CD1c-positive myeloid dendritic cell (primary cell): ENCODE results near the gene DFFA.
"Not testable (repeated sequence)": the region's sequence is repeated elsewhere in the genome, so short reads cannot be mapped to it uniquely, and the experiment has no call there.

Source experiments
- DNase-seq: peaks from one replicate; pipeline ENCODE4 v3.0.0-alpha.2; 2016; ENCODE audit errors: extremely low spot score

The DFFA gene

GRCh38 chr1:10506046-10506676 is 33.8 kb upstream of the DFFA start:
- DNase-seq, result not testable (repeated sequence)

DNA sequence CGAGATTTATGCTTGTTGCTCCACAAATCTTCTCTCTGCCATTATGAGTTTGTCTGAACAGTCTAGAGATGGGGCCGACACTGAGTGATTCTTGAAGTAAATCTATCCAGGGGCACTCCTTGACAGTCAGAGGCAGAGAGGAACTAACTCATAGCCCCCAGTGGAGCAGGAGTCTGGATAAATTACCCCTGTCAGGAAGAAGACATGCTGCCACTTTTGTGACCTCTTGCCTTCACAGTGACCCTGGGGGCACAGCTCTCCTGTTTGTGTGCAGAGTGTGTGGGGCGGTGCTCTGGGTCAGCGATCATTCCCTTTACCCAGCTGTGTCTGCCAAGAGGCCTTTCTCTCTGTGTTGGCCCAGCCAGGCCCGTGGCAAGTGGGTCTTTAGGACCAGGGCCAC is 31.9 kb upstream of the DFFA start:
- DNase-seq, result no peak

DNA sequence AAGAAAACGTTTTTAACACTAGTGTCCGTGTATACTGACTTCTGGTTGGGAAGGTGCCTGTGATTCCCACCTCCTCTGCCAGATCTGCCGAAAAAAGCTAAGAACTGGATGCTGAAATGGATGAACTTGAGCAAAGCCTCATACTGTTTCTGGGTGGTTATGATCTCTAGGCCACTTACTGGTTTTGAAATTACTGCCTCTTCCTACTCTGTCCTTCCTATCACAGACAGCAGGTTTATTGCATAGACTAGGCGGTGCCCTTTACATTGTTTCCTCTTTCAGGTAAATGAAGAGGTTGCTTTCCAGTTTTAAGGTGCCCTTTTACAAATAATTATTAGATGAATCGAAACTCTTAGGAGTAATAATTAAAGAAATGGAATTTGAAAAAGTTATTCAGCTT is 29.9 kb upstream of the DFFA start:
- DNase-seq, result no peak

GRCh38 chr1:10498231-10498630 is 25.9 kb upstream of the DFFA start:
- no peak for DNase-seq

- no peak for DNase-seq
Observed at GRCh38 chr1:10497109-10497508, 24.8 kb upstream of the DFFA start.

DNA sequence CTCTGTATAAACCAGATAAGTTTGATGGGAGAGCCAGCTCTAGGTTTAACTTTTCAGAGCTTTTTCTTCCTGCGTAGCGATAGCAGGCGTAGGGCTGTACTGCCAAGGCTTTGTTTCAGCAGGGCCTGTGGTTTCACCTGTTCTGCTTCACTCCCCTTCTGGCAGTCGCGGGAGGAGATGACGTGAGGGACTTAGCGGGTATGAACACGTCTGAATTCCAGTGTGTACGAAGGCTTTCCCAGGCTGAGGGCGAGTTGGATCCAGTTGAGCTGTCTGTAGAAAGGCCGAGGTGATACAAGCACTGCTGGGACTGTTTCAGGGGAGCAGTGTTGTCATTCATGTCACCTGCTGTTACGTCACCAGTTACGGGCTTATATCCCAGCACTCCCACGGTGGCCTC is 23.6 kb upstream of the DFFA start:
- DNase-seq, result no peak

DNA sequence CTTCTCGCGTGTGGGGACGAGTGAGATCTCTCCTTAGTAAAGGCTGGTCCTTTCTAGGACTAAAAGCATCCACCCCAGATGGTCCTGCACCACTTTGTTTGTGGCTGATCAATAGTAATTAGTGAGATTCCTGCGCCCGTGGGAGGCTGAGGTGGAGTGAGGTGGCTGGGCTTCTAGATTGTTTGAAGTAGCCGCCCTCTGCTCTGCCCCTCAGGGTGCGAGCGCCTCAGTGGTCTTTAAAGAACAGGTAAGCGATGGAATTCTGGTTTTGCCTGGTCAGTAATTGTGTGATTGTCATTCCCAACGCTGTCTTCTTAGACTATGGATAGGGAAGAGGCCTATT is 23.1 kb upstream of the DFFA start:
- no peak for DNase-seq

DNA sequence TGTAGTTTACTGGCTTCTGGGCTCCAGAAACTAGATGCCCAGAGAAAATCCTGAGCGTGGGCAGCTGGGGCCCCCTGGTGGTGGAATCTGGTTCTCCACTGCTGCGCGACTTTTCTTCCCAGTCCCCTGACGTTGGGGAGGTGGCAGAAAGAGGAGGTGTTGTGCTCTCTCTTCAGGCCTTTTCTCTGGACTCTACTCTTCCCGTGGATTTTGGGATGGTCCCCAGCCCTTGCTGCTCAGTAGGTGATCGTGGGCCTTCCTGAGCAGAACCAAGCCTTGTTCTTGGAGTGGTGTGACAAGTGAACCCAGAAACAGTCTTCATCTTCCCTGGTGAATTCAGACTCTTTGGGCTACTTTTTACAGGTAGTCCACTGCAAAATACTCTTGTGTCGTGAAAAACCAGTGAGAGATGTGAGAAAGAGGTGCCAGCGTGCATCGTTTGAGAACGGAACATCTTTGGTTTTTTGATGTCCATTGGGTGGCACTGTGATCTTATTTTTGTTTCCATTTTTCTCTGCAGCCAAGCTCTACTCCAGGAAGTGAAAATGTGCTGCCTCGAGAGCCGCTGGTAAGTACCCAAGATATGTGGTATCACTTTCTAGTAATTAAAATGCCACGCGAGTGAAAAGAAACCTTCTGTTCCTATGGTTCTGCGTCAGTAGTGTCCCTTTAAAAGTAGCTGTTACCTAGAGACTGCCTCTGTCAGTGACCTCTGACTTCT is 22.6 kb upstream of the DFFA start:
- DNase-seq, result peak; percentile 80

DNA sequence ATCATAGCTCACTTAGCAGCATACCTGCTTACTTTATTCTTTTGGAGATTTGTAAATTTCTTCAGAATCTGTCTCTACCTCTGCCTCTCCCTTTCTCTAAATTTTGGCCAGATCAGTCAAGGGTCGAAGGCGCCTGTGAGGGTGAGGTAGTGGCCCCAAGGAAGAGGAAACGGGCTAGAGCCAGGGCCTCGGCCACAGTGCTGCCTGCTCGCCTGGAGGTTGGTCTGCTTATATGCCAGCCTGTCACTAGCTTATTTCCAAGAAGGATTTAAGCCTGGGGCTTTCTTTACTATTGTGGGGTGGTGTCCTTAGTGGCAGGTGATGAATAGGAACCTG is 22.1 kb upstream of the DFFA start:
- DNase-seq, result no peak

DNA sequence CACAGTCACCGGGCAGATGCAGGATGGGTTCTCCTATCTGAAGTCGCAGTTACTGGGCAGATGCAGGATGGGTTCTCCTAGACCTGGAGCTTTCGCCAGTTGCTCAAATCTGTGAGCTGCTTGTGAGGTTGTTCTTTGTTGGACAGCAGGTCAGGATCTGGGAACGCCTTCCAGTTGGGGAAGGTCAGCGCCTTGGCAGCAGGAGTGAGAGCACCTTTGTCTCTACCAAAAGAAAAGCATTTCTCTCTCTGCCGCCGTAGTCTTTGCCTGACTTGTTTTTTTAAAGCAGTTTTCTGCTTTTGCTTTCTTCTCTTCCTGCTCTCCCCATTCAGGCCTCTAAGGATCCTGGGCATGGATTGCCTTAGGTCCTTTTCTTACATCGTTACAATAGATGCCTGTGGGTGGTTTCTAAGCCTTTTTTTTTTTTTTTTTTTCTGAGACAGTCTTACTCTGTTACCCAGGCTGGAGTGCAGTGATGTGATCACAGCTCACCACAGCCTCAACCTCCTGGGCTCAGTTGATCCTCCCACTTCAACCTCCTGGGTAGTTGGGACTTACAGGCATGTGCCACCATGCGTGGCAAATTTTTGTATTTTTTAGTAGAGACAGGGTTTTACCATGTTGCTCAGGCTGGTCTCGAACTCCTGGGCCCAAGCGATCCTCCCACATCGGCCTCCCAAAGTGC is 18.1 kb upstream of the DFFA start:
- DNase-seq, result no peak

GRCh38 chr1:10489291-10490055 is 17.1 kb upstream of the DFFA start:
- no peak for DNase-seq

- DNase-seq, result peak; percentile 81
Observed at GRCh38 chr1:10484521-10484920, 12.2 kb upstream of the DFFA start.

- no peak for DNase-seq
Observed at GRCh38 chr1:10480614-10481013, 8.3 kb upstream of the DFFA start.

GRCh38 chr1:10479296-10479695 is 7.0 kb upstream of the DFFA start:
- no peak for DNase-seq

DNA sequence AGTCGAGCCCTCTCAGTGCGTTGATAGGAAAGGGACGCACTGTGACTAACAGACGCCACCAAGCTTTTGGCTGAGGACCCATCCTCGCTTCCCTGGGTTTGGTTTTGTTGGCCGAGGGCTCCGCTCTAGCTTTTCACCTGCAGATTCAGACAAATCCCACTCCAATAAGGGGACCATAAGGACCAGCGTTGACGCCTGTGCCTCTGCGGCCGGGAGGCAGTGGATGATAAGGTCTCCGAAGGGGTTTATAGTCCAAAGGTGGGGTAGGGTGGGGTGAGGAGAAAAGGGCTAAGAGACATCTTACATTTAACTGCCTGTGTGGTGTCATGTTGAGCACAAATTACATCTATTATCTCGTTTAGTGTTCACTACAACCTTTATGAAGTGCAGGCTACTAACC is 3.2 kb upstream of the DFFA start:
- no peak for DNase-seq

GRCh38 chr1:10474613-10475507 is 2.5 kb upstream of the DFFA start, which contains the start of gene PEX14:
Gene PEX14 (plus strand): TSS chr1:10474950. CDS start chr1:10474967, 17 bp downstream.
- peak; percentile 89 for DNase-seq

- not testable (repeated sequence) for DNase-seq
Observed at GRCh38 chr1:10474309-10474612, 1.9 kb upstream of the DFFA start.

DNA sequence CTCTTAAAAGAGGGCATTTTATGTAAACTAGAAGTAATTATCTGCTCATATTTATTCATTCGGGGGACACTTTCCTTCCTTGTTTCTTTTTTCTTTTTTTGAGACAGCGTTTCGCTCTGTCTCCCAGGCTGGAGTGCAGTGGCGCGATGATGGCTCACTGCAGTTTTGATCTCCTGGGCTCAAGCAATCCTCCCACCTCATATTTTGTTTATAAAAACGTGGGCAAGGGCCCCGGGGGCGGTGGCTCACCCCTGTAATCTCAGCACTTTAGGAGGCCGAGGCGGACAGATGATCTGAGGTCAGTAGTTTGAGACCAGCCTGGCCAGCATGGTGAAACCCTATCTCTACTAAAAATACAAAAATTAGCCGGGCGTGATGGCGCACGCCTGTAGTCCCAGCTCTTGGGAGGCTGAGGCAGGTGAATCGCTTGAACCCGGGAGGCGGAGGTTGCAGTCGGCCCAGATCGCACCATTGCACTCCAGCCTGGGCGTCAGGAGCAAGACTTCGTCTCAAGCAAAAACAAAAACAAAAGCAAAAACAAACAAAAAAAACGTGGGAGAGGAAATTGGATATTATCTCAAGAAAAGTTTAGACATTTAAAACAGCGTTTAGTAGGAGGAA is 926 bp upstream of the DFFA start:
- no peak for DNase-seq

- no peak for DNase-seq
Observed at GRCh38 chr1:10471411-10472219, 714 bp downstream of the DFFA start.

- no peak for DNase-seq
Observed at GRCh38 chr1:10470043-10470442, 2.3 kb downstream of the DFFA start.
